K562 (cell line): Measurements from ENCODE around the gene MCU. TPM values are rescaled to one million over a fixed set of nuclear protein-coding genes. Genes with fewer than 3 reads are reported as not detected.

ENCODE experiments used
- BACH1 ChIP-seq: fragments of 200-800 bp; sonication (Bioruptor generic); IDR thresholded peaks from 2 replicates; pipeline ENCODE4 v1.6.1; 2016; ENCODE audit warnings: missing genetic modification characterization, missing compliant biosample characterization
- BRD4 ChIP-seq: fragments of 200-600 bp; sonication (generic); IDR thresholded peaks from 2 replicates; pipeline ENCODE4 v1.6.1; 2017; ENCODE audit warnings: inconsistent platforms
- CC2D1A ChIP-seq: fragments of 450-650 bp; IDR thresholded peaks from 2 replicates; pipeline ENCODE4 v1.6.1; 2017; ENCODE audit warnings: mild to moderate bottlenecking
- CHD4 ChIP-seq: fragments of 200-600 bp; sonication (generic); IDR thresholded peaks from 3 replicates; pipeline ENCODE4 v1.6.1; 2012; ENCODE audit warnings: low read depth, mild to moderate bottlenecking, mixed read lengths, low read length, inconsistent platforms; ENCODE audit not compliant: insufficient read depth, insufficient replicate concordance, poor library complexity, severe bottlenecking
- DLX4 ChIP-seq: fragments of 250-450 bp; sonication (Bioruptor Pico); IDR thresholded peaks from 2 replicates; pipeline ENCODE4 v1.6.1; 2021; ENCODE audit warnings: mild to moderate bottlenecking
- MBD2 ChIP-seq: sonication (generic); IDR thresholded peaks from 2 replicates; pipeline ENCODE4 v1.6.1; 2016; ENCODE audit warnings: low read depth, borderline replicate concordance
- MGA ChIP-seq: fragments of 450-650 bp; IDR thresholded peaks from 2 replicates; pipeline ENCODE4 v1.6.1; 2016; ENCODE audit warnings: mild to moderate bottlenecking, moderate library complexity
- PTBP1 ChIP-seq: fragments of 200-400 bp; formaldehyde crosslinking; IDR thresholded peaks from 2 replicates; pipeline ENCODE4 v1.6.1; 2017; ENCODE audit warnings: low read depth, low read length
- SAP30 ChIP-seq: fragments of 200-600 bp; sonication (generic); IDR thresholded peaks from 2 replicates; pipeline ENCODE4 v1.6.1; 2012; ENCODE audit warnings: borderline replicate concordance, low read depth, mild to moderate bottlenecking, moderate library complexity, low read length, control low read depth, inconsistent platforms; ENCODE audit not compliant: insufficient read depth, poor library complexity, severe bottlenecking
- ZFP36 ChIP-seq: fragments of 150-350 bp; IDR thresholded peaks from 2 replicates; pipeline ENCODE4 v1.6.1; 2018; ENCODE audit warnings: low read length, low read depth; ENCODE audit not compliant: partially characterized antibody
- ZNF449 ChIP-seq: fragments of 250-450 bp; sonication (Bioruptor Pico); IDR thresholded peaks from 2 replicates; pipeline ENCODE4 v1.8.0; 2022; ENCODE audit warnings: moderate library complexity, mild to moderate bottlenecking, inconsistent platforms
- ZNF696 ChIP-seq: fragments of 250-450 bp; sonication (Bioruptor Pico); conservative IDR thresholded peaks from 2 replicates; pipeline ENCODE4 v1.4.0; 2020; ENCODE audit warnings: mild to moderate bottlenecking, moderate library complexity
- ZNF707 ChIP-seq: fragments of 250-450 bp; sonication (Bioruptor Pico); conservative IDR thresholded peaks from 2 replicates; pipeline ENCODE4 v1.8.0; 2022; ENCODE audit warnings: inconsistent platforms, mild to moderate bottlenecking, moderate library complexity
- ZNF717 ChIP-seq: fragments of 250-450 bp; sonication (Bioruptor Pico); IDR thresholded peaks from 2 replicates; pipeline ENCODE4 v1.5.0; 2021
- polyA plus RNA-seq, 8 experiments: library from polyadenylated mRNA; depleted of rRNA in 4 of 8; stranded (reverse) in 5 of 8; unstranded in 3 of 8; fragments of >200 nt; fragmentation: Nextera tagmentation in 2 of 8; fragmentation: Illumina TruSeq in 1 of 8; extraction: Ambion mirVana in 2 of 8; extraction: Trizol in 1 of 8; gene quantifications; 2 replicates each; pipeline versions ENCODE4 v1.2.1 to v1.2.3, GENCODE V29; 2011 to 2014; ENCODE audit warnings: inconsistent platforms in 1 of 8, missing spikeins in 1 of 8
- total RNA-seq, 7 experiments: library from RNA; depleted of rRNA in 6 of 7; stranded (reverse); fragments of >200 nt in 6 of 7; fragmentation: Illumina TruSeq in 2 of 7; extraction: Trizol in 2 of 7; gene quantifications; 2 replicates each; pipeline versions ENCODE4 v1.2.1 to v1.2.3, GENCODE V29; 2011 to 2021; ENCODE audit warnings: low replicate concordance in 1 of 7

MCU gene
- total and polyA plus RNA-seq, 9 of the 15 experiments (the other 6 are each of a cell fraction or from before 2014, with no cell fraction given) = 8.2 to 88.8 (median 21.3) TPM

GRCh38 chr10:72691863-72692743 is at the start of gene MCU (continued):
- TF ChIP-seq ZNF707 (no peak), CHD4 (no peak), MGA (no peak), ZFP36 (no peak), ZNF449 (CRISPR knock-in tag) (no peak), DLX4 (CRISPR knock-in tag) (no peak), SAP30 (peak; percentile 43), ZNF696 (no peak), BACH1 (tag) (no peak), CC2D1A (no peak), PTBP1 (no peak), BRD4 (no peak), ZNF717 (CRISPR knock-in tag) (no peak), MBD2 (no peak)
